A673 (cell line): ENCODE data around the gene NGDN. TPM values are rescaled to one million over a fixed set of nuclear protein-coding genes. Genes with fewer than 3 reads are reported as not detected.

ENCODE experiments used
- BruUV-seq: library from RNA; stranded (reverse); fragments of 400-500 nt; replicated peaks from 2 replicates; lab custom pipeline; 2021; lab: Mats Ljungman, UMichigan
- CTCF ChIA-PET: fragments of 300-600 bp; sonication (Branson Sonifier 250); formaldehyde crosslinking; loops from one replicate; lab custom pipeline; 2022; ENCODE audit warnings: antibody characterized with exemption; lab: Charles Lee
- POLR2A ChIA-PET: fragments of 300-600 bp; sonication (Branson Sonifier 250); formaldehyde crosslinking; loops from one replicate; lab custom pipeline; 2022; ENCODE audit warnings: antibody characterized with exemption; ENCODE audit not compliant: low non-redundant PET; lab: Charles Lee
- DNase-seq: peaks from one replicate; pipeline ENCODE4 v3.0.0-alpha.2; 2015; ENCODE audit warnings: low spot score
- H3K27ac ChIP-seq: fragments of 200-600 bp; sonication (generic); 2 replicates; pipeline ENCODE4 v1.5.1; 2016; ENCODE audit warnings: mixed run types, low read depth, mild to moderate bottlenecking, mixed read lengths, antibody characterized with exemption, low read length; ENCODE audit not compliant: poor library complexity, severe bottlenecking
- H3K27me3 ChIP-seq: fragments of 200-600 bp; sonication (generic); replicated peaks from 2 replicates; pipeline ENCODE4 v1.6.1; 2017; ENCODE audit warnings: mixed run types, low read depth, mild to moderate bottlenecking, mixed read lengths, antibody characterized with exemption, low read length; ENCODE audit not compliant: insufficient read depth, poor library complexity
- H3K36me3 ChIP-seq: fragments of 200-600 bp; sonication (generic); 2 replicates; pipeline ENCODE4 v1.6.1; 2016; ENCODE audit warnings: mixed run types, mild to moderate bottlenecking, mixed read lengths, antibody characterized with exemption, low read length; ENCODE audit not compliant: insufficient read depth, poor library complexity, severe bottlenecking
- H3K4me1 ChIP-seq: fragments of 200-600 bp; sonication (generic); 2 replicates; pipeline ENCODE4 v1.6.1; 2017; ENCODE audit warnings: mixed run types, mild to moderate bottlenecking, mixed read lengths, antibody characterized with exemption, low read length; ENCODE audit not compliant: insufficient read depth, poor library complexity, severe bottlenecking
- H3K4me3 ChIP-seq: fragments of 200-600 bp; sonication (generic); 2 replicates; pipeline ENCODE4 v1.5.1; 2016; ENCODE audit warnings: low read depth, mixed run types, mild to moderate bottlenecking, mixed read lengths, low read length; ENCODE audit not compliant: poor library complexity, severe bottlenecking
- H3K9me3 ChIP-seq: fragments of 200-600 bp; sonication (generic); 2 replicates; pipeline ENCODE4 v1.6.1; 2016; ENCODE audit warnings: mixed run types, low read depth, mild to moderate bottlenecking, mixed read lengths, antibody characterized with exemption, low read length; ENCODE audit not compliant: poor library complexity, severe bottlenecking
- CTCF ChIP-seq: fragments of 300-800, 200-600 bp; sonication (generic); conservative IDR thresholded peaks from 2 replicates; pipeline ENCODE4 v1.5.1; 2017; ENCODE audit warnings: low read depth, mild to moderate bottlenecking, antibody characterized with exemption, low read length, moderate library complexity, mixed read lengths
- EZH2 ChIP-seq: fragments of 200-600 bp; sonication (generic); IDR thresholded peaks from 2 replicates; pipeline ENCODE4 v1.6.1; 2017; ENCODE audit warnings: borderline replicate concordance, low read depth, mild to moderate bottlenecking, mixed read lengths, antibody characterized with exemption, low read length; ENCODE audit not compliant: poor library complexity, severe bottlenecking
- intact Hi-C: fragments of 100-400 bp; cut with micrococcal nuclease; formaldehyde crosslinking; loops from one replicate; pipeline ENCODE4 v1.10.0; 2022; ENCODE audit not compliant: unreplicated experiment
- total RNA-seq: library from RNA; stranded (reverse); gene quantifications from 2 replicates; pipeline ENCODE4 v1.2.3, GENCODE V29; 2021

The NGDN gene
- total RNA-seq, 1 experiment from 2014 or later, result 71.2 TPM

DNA sequence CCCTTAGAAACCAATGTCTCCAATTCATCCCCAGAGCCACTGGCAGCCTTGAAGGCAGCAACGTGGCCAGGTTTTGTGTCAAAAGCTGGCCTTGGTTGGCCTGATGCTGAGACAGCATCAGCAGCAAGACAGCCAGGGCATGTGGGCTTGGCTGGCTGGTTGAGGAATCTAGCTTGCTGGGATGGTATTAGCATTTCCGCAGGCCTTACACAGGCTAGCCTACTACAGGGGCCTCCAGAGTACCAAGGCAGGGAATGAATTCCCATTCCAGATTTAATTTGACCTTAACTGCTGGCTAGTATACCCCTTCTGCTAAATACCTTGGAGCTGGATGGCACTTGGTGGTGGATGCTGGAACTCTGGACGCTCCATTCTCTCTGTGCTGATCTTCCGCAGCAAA, 15.8 kb downstream of the NGDN start:
- Histone ChIP-seq H3K27me3 (no peaks in the 10 kb centered on the region), H3K9me3 (no peaks in the 10 kb centered on the region), H3K36me3 (no peaks in the 10 kb centered on the region), H3K4me3 (no peak overlapping the region), H3K4me1 (peaks cover 5% of the 10 kb centered on the region), H3K27ac (peak overlapping the region; percentile 17)
- intact Hi-C loops, result loop anchor here (5.0 kb wide), 1 partner anchor 52 kb away; no protein-coding TSS in a partner anchor
- CTCF ChIA-PET, result no interaction called here
- DNase-seq, result no peak
- no TSS peak for BruUV-seq
- POLR2A ChIA-PET, result no interaction called here
- TF ChIP-seq CTCF (no peak), EZH2 (no peak)

DNA sequence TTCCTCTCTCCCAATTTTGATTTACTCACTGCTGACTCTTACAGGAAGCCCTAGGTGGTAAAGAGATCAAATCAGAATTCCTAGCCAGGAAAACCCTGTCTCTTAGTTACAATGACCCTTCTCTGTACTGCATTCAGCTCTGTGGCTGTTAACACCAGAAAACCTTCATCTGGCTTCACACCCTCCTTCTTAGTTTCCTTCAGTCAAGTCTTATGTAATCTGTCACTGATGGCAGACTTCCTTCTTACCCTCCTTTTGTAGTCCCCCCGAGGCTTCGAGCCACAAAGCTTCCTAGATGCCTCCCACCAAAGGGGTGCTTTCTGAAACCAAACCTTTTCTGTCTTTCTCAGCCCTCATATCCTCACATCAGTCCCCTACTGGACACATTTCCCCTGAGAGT, 16.5 kb downstream of the NGDN start:
- intact Hi-C loops, result loop anchor here (5.0 kb wide), 1 partner anchor 51 kb away; no protein-coding TSS in a partner anchor
- no peaks in the 10 kb centered on the region for H3K27me3 ChIP-seq
- peaks cover 5% of the 10 kb centered on the region for H3K4me1 ChIP-seq
- ChIA-PET POLR2A (no interaction called here), CTCF (interaction anchor here (0.5 kb wide), 1 partner anchor 10 kb away, joined by 3 read pairs; no protein-coding TSS in a partner anchor)
- peak overlapping the region; percentile 33 for H3K27ac ChIP-seq
- H3K4me3 ChIP-seq, result no peak overlapping the region
- no peaks in the 10 kb centered on the region for H3K9me3 ChIP-seq
- BruUV-seq, result no TSS peak
- no peaks in the 10 kb centered on the region for H3K36me3 ChIP-seq
- DNase-seq, result peak; percentile 27
- TF ChIP-seq CTCF (no peak), EZH2 (no peak)

- no peaks in the 10 kb centered on the region for H3K9me3 ChIP-seq
- no peak overlapping the region for H3K4me3 ChIP-seq
- CTCF ChIA-PET, result no interaction called here
- peaks cover 5% of the 10 kb centered on the region for H3K4me1 ChIP-seq
- no peak overlapping the region for H3K27ac ChIP-seq
- no TSS peak for BruUV-seq
- POLR2A ChIA-PET, result no interaction called here
- intact Hi-C loops, result loop anchor here (5.0 kb wide), 1 partner anchor 50 kb away; no protein-coding TSS in a partner anchor
- TF ChIP-seq CTCF, result no peak
- TF ChIP-seq EZH2, result no peak
- no peaks in the 10 kb centered on the region for H3K36me3 ChIP-seq
- no peaks in the 10 kb centered on the region for H3K27me3 ChIP-seq
- no peak for DNase-seq
Observed at GRCh38 chr14:23487216-23487615, 17.7 kb downstream of the NGDN start.
